ENCODE results near the gene GABRQ. TPM values are rescaled to one million over a fixed set of nuclear protein-coding genes. Genes with fewer than 3 reads are reported as not detected.
"Not testable (repeated sequence)": the region's sequence is repeated elsewhere in the genome, so short reads cannot be mapped to it uniquely, and the experiment has no call there.

GABRQ gene
- total RNA-seq, 1 donor from 2014 or later = not detected

- H3K4me3 Mint-ChIP-seq = no peak overlapping the region
- H3K4me1 Mint-ChIP-seq (ENCODE audit: low read depth) = no peaks in the 10 kb centered on the region
- intact Hi-C loops (cut with micrococcal nuclease) = no loop called here
- no peaks in the 10 kb centered on the region for H3K36me3 Mint-ChIP-seq (ENCODE audit: low read depth)
- no peak overlapping the region for H3K27ac Mint-ChIP-seq
- H3K27me3 Mint-ChIP-seq (ENCODE audit: insufficient read depth) = peaks cover 13% of the 10 kb centered on the region
- DNase-seq (ENCODE audit: low spot score) = no peak
- H3K9me3 Mint-ChIP-seq = no peaks in the 10 kb centered on the region
Observed at GRCh38 chrX:152641256-152641875, 3.7 kb downstream of the GABRQ start.

GRCh38 chrX:152641996-152642395, 4.3 kb downstream of the GABRQ start:
- intact Hi-C loops (cut with micrococcal nuclease) = no loop called here
- Mint-ChIP-seq H3K27me3 (ENCODE audit: insufficient read depth) (peaks cover 9% of the 10 kb centered on the region), H3K9me3 (no peaks in the 10 kb centered on the region), H3K27ac (no peak overlapping the region), H3K4me3 (no peak overlapping the region), H3K4me1 (ENCODE audit: low read depth) (no peaks in the 10 kb centered on the region), H3K36me3 (ENCODE audit: low read depth) (no peaks in the 10 kb centered on the region)
- DNase-seq (ENCODE audit: low spot score) = no peak

DNA sequence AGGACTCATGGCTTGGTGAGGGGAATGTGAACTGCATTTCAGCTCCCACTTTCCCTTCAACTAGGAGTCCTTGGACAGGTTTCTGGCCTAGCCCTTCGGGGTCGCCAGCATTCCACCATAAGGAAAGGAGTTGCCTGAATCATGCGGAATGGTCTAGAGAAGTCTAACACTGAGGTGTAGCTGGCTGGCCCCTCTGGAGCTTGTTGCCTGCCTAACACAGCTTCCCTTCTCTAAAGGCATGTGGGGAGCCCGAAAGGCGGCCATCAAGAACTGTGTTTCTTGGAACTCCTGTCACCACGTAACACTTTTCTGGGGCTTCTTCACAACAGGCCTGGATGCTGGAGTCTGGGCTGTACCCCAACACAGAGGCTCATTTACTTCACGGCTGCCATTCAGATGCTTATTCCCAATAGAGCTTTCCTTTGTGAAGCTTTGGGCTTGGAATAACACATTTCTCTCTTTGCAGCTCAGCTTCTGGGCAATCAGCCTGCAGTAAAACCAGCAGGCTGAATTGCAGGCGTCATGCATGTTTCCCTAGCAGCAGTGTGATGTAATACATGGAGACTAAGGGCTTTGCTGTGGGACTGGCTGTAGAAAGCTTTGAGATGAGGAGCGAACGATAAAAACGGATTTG, 5.4 kb downstream of the GABRQ start:
- H3K4me1 Mint-ChIP-seq (ENCODE audit: low read depth) = no peaks in the 10 kb centered on the region
- H3K4me3 Mint-ChIP-seq = no peak overlapping the region
- DNase-seq (ENCODE audit: low spot score) = no peak
- no peaks in the 10 kb centered on the region for H3K36me3 Mint-ChIP-seq (ENCODE audit: low read depth)
- H3K9me3 Mint-ChIP-seq = no peaks in the 10 kb centered on the region
- H3K27me3 Mint-ChIP-seq (ENCODE audit: insufficient read depth) = peaks cover 9% of the 10 kb centered on the region
- intact Hi-C loops (cut with micrococcal nuclease) = no loop called here
- no peak overlapping the region for H3K27ac Mint-ChIP-seq

GRCh38 chrX:152646961-152647360, 9.3 kb downstream of the GABRQ start:
- H3K4me1 Mint-ChIP-seq (ENCODE audit: low read depth) = no peaks in the 10 kb centered on the region
- H3K9me3 Mint-ChIP-seq = no peaks in the 10 kb centered on the region
- H3K27ac Mint-ChIP-seq = no peak overlapping the region
- DNase-seq (ENCODE audit: low spot score) = no peak
- intact Hi-C loops (cut with micrococcal nuclease) = no loop called here
- no peaks in the 10 kb centered on the region for H3K36me3 Mint-ChIP-seq (ENCODE audit: low read depth)
- no peak overlapping the region for H3K4me3 Mint-ChIP-seq
- H3K27me3 Mint-ChIP-seq (ENCODE audit: insufficient read depth) = peaks cover 2% of the 10 kb centered on the region

DNA sequence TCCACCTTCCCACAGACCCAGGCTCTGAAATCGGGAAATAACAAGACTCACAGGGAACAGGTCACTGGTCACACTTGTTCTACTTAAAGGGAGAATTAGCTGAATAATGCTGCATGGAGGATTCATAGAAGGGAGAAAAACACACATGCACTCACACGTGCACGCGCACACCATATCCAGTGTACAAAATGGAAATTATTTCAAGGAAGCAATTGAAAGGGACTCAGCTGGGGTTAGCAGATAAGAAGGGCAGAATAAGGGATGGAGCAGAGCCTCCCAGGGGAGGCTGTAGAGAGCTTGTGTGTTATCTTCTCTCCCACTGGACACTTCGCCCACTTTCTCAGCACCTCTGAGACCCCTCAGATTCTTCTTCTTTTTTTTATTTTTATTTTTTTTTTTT, 10.3 kb downstream of the GABRQ start:
- no peaks in the 10 kb centered on the region for H3K36me3 Mint-ChIP-seq (ENCODE audit: low read depth)
- no peaks in the 10 kb centered on the region for H3K9me3 Mint-ChIP-seq
- peaks cover 2% of the 10 kb centered on the region for H3K27me3 Mint-ChIP-seq (ENCODE audit: insufficient read depth)
- H3K4me1 Mint-ChIP-seq (ENCODE audit: low read depth) = no peaks in the 10 kb centered on the region
- no peak for DNase-seq (ENCODE audit: low spot score)
- no peak overlapping the region for H3K27ac Mint-ChIP-seq
- H3K4me3 Mint-ChIP-seq = no peak overlapping the region
- intact Hi-C loops (cut with micrococcal nuclease) = no loop called here

- Mint-ChIP-seq H3K27me3 (ENCODE audit: insufficient read depth) (peaks cover 8% of the 10 kb centered on the region), H3K9me3 (no peaks in the 10 kb centered on the region), H3K4me1 (ENCODE audit: low read depth) (no peaks in the 10 kb centered on the region), H3K27ac (no peak overlapping the region), H3K4me3 (no peak overlapping the region), H3K36me3 (ENCODE audit: low read depth) (no peaks in the 10 kb centered on the region)
- intact Hi-C loops (cut with micrococcal nuclease) = no loop called here
- no peak for DNase-seq (ENCODE audit: low spot score)
Observed at GRCh38 chrX:152652060-152652459, 14.4 kb downstream of the GABRQ start.

DNA sequence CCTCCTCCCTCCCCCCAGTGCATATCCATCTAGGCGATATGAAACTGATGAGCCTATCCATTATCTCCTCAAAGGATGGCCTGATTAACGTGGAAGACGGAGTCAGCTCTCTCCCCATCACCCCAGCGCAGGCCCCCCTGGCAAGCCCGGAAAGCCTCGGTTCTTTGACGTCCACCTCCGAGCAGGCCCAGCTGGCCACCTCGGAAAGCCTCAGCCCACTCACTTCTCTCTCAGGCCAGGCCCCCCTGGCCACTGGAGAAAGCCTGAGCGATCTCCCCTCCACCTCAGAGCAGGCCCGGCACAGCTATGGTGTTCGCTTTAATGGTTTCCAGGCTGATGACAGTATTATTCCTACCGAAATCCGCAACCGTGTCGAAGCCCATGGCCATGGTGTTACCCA, 14.8 kb downstream of the GABRQ start:
- Mint-ChIP-seq H3K9me3 (no peaks in the 10 kb centered on the region), H3K27ac (no peak overlapping the region), H3K36me3 (ENCODE audit: low read depth) (no peaks in the 10 kb centered on the region), H3K4me1 (ENCODE audit: low read depth) (no peaks in the 10 kb centered on the region), H3K27me3 (ENCODE audit: insufficient read depth) (peaks cover 6% of the 10 kb centered on the region), H3K4me3 (no peak overlapping the region)
- DNase-seq (ENCODE audit: low spot score) = no peak
- intact Hi-C loops (cut with micrococcal nuclease) = no loop called here

DNA sequence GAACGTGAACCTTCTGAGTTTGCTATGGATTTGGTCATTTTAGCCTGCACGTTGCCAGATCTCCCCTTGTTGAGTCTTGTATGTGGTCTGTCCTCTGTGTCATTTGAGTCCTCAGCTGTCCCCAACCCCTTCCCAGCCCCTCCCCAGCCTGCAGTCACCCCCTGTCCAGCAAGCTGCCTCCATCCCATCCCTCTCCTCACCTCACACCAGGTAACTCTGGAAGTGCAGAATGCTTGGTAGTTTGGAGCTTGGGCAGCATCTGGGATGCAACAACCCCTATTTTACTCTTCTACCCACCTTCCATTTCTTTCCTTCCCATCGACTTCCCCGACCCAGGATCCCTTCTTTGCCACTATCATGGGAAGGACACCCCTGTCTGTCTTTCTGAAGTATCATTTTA, 18.4 kb downstream of the GABRQ start:
- Mint-ChIP-seq H3K36me3 (ENCODE audit: low read depth) (no peaks in the 10 kb centered on the region), H3K27ac (no peak overlapping the region), H3K9me3 (no peaks in the 10 kb centered on the region), H3K4me3 (no peak overlapping the region), H3K27me3 (ENCODE audit: insufficient read depth) (peaks cover 5% of the 10 kb centered on the region), H3K4me1 (ENCODE audit: low read depth) (no peaks in the 10 kb centered on the region)
- intact Hi-C loops (cut with micrococcal nuclease) = no loop called here
- DNase-seq (ENCODE audit: low spot score) = no peak

DNA sequence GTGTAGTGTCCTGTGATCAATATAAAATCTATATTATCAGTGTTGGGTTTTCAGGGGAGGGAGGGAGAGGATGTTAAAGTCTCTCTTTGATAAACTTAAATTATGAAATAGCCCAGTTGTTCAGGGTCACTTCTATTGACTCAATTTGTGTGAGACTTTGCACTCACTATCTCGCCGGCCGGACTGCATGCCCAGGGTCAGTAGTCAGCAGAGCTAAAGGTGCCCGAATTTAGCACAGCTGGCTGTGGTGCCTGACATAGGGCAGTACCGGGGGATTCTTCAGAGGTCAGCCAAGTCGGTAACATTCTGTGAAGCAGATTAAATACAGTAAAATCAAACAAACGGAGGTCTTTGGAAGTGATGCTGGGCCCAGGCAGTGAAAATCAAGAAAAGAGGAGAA, 19.2 kb downstream of the GABRQ start:
- Mint-ChIP-seq H3K9me3 (no peaks in the 10 kb centered on the region), H3K27me3 (ENCODE audit: insufficient read depth) (peaks cover 5% of the 10 kb centered on the region), H3K27ac (no peak overlapping the region), H3K4me3 (no peak overlapping the region), H3K36me3 (ENCODE audit: low read depth) (no peaks in the 10 kb centered on the region), H3K4me1 (ENCODE audit: low read depth) (no peaks in the 10 kb centered on the region)
- DNase-seq (ENCODE audit: low spot score) = no peak
- intact Hi-C loops (cut with micrococcal nuclease) = no loop called here

DNA sequence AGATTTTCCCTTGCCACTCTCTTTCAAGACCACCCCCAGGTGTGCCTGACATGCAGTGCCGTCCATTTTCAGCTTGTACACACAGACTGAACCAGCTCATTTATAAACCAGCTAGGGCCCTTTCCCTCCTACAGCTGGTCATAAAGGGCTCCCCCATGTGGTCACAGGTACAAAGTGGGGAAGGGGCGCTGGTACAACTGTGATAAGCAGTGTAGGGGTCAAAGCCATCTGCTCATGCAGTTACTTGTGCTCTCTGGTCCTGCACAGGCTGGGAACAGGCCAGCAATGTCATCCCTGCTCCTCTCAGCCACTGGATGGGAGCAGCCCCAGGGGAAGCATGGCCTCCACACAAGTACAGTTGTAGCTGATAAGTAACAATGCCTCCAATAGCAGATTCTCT, 20.6 kb downstream of the GABRQ start:
- peaks cover 5% of the 10 kb centered on the region for H3K27me3 Mint-ChIP-seq (ENCODE audit: insufficient read depth)
- H3K36me3 Mint-ChIP-seq (ENCODE audit: low read depth) = no peaks in the 10 kb centered on the region
- no peak for DNase-seq (ENCODE audit: low spot score)
- H3K27ac Mint-ChIP-seq = no peak overlapping the region
- no peak overlapping the region for H3K4me3 Mint-ChIP-seq
- intact Hi-C loops (cut with micrococcal nuclease) = no loop called here
- H3K4me1 Mint-ChIP-seq (ENCODE audit: low read depth) = no peaks in the 10 kb centered on the region
- H3K9me3 Mint-ChIP-seq = no peaks in the 10 kb centered on the region

DNA sequence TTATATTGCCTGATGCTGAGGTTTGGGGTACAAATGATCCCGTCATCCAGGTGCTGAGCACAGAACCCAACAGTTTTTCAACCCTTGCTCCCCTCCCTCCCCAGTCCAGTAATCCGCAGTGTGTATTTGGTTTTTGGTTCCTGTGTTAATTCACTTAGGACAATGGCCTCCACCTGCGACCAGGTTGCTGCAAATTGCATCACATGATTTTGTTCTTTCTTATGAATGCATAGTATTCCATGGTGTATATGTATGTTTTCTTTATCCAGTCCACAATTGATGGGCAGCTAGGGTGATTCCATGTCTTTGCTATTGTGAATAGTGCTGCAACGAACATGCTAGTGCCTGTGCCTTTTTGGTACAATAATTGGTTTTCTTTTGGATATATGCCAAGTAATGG, 25.4 kb downstream of the GABRQ start:
- intact Hi-C loops (cut with micrococcal nuclease) = no loop called here
- H3K9me3 Mint-ChIP-seq = no peaks in the 10 kb centered on the region
- H3K4me3 Mint-ChIP-seq = no peak overlapping the region

GRCh38 chrX:152674135-152674534, 36.4 kb downstream of the GABRQ start:
- intact Hi-C loops (cut with micrococcal nuclease) = no loop called here
- H3K36me3 Mint-ChIP-seq (ENCODE audit: low read depth) = no peaks in the 10 kb centered on the region
- no peak for DNase-seq (ENCODE audit: low spot score)
- H3K9me3 Mint-ChIP-seq = no peaks in the 10 kb centered on the region
- H3K27me3 Mint-ChIP-seq (ENCODE audit: insufficient read depth) = peaks cover 3% of the 10 kb centered on the region
- no peak overlapping the region for H3K27ac Mint-ChIP-seq
- no peak overlapping the region for H3K4me3 Mint-ChIP-seq
- H3K4me1 Mint-ChIP-seq (ENCODE audit: low read depth) = no peaks in the 10 kb centered on the region

More for the DNA sequence above, 25.4 kb downstream of the GABRQ start:
- no peaks in the 10 kb centered on the region for H3K4me1 Mint-ChIP-seq (ENCODE audit: low read depth)
- no peak for DNase-seq (ENCODE audit: low spot score)
- no peaks in the 10 kb centered on the region for H3K36me3 Mint-ChIP-seq (ENCODE audit: low read depth)
- H3K27me3 Mint-ChIP-seq (ENCODE audit: insufficient read depth) = peaks cover 3% of the 10 kb centered on the region
- no peak overlapping the region for H3K27ac Mint-ChIP-seq

GRCh38 chrX:152674652-152675051, 37.0 kb downstream of the GABRQ start:
- H3K27me3 Mint-ChIP-seq (ENCODE audit: insufficient read depth); H3K27ac Mint-ChIP-seq; H3K9me3 Mint-ChIP-seq; intact Hi-C loops (cut with micrococcal nuclease); H3K4me3 Mint-ChIP-seq; H3K4me1 Mint-ChIP-seq (ENCODE audit: low read depth); DNase-seq (ENCODE audit: low spot score); H3K36me3 Mint-ChIP-seq (ENCODE audit: low read depth): not testable (repeated sequence)

DNA sequence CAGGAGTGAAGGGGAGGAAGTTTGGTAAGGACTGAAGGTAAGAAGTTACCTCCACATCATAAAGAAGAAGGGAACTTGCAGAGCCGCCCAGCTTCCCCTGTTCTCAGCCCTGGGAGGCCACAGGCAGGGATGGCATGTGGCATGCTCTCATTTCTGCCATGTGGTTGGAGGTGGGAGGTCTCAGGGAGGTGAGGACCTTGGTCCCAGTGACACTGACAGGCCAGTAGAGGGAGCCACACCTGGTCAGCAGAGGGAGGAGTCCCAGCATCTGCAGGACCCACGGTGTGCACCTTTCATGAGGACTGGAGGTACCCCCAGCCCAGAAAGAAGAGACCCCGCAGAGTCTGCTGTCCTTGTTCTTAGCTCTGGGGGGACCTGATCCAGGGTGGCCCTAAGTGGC, 43.3 kb downstream of the GABRQ start:
- H3K4me3 Mint-ChIP-seq; DNase-seq (ENCODE audit: low spot score); intact Hi-C loops (cut with micrococcal nuclease); H3K27ac Mint-ChIP-seq; H3K9me3 Mint-ChIP-seq; H3K27me3 Mint-ChIP-seq (ENCODE audit: insufficient read depth); H3K36me3 Mint-ChIP-seq (ENCODE audit: low read depth); H3K4me1 Mint-ChIP-seq (ENCODE audit: low read depth): not testable (repeated sequence)
